Measurements from ENCODE around the gene PRKCD. TPM values are rescaled to one million over a fixed set of nuclear protein-coding genes. Genes with fewer than 3 reads are reported as not detected.

The PRKCD gene
- total RNA-seq, 1 experiment from 2014 or later = 34.3 TPM

DNA sequence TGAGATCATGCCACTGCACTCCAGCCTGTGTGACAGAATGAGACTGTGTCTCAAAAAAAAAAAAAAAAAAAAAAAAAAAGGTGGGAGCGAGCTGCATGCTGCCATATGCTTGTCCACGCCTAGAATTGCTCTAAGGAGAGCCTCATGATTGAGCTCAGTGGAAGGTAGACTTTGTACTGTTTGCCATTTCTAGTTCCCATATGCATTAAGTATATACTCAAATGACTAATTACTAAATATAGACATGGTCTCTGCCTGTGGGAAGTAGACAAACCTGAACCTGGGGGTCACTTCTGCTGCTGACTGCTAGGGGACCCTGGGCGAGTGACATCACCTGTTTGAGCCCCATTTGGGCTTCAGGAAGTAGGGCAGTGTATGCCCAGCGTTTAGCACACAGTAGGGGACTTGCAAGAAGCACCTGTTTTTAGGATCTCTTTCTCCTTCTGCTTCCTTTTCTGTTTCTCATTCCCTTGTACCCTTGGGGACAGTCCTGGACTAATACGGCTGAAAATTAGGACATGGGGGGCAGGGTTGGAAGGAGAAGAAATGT, 27.2 kb downstream of the PRKCD start:
- Histone ChIP-seq H2AFZ (no peak overlapping the region), H3K27ac (no peak overlapping the region), H3K27me3 (ENCODE audit: insufficient read depth, low read depth) (no peaks in the 10 kb centered on the region), H3K4me1 (replicated peaks; ENCODE audit: insufficient read depth) (no peaks in the 10 kb centered on the region), H3K4me3 (no peak overlapping the region), H3K4me2 (no peak overlapping the region), H3F3A (ENCODE audit: insufficient read depth, low read depth) (no peaks in the 10 kb centered on the region), H3K36me3 (ENCODE audit: low read depth) (no peaks in the 10 kb centered on the region), H3K9me2 (ENCODE audit: insufficient read depth) (no peaks in the 10 kb centered on the region), H3K79me2 (ENCODE audit: low read depth) (no peaks in the 10 kb centered on the region), H3K9me3 (ENCODE audit: insufficient read depth, low read depth) (no peaks in the 10 kb centered on the region), H4K20me1 (ENCODE audit: insufficient read depth) (no peaks in the 10 kb centered on the region)
- no peak for DNase-seq
- TF ChIP-seq EZH2 (IDR thresholded peaks at IDR 0.05; ENCODE audit: low read depth) = no peak
- TF ChIP-seq, protein P1, sequence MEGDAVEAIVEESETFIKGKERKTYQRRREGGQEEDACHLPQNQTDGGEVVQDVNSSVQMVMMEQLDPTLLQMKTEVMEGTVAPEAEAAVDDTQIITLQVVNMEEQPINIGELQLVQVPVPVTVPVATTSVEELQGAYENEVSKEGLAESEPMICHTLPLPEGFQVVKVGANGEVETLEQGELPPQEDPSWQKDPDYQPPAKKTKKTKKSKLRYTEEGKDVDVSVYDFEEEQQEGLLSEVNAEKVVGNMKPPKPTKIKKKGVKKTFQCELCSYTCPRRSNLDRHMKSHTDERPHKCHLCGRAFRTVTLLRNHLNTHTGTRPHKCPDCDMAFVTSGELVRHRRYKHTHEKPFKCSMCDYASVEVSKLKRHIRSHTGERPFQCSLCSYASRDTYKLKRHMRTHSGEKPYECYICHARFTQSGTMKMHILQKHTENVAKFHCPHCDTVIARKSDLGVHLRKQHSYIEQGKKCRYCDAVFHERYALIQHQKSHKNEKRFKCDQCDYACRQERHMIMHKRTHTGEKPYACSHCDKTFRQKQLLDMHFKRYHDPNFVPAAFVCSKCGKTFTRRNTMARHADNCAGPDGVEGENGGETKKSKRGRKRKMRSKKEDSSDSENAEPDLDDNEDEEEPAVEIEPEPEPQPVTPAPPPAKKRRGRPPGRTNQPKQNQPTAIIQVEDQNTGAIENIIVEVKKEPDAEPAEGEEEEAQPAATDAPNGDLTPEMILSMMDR (conservative IDR thresholded peaks at IDR 0.05) = no peak
- intact Hi-C loops (cut with micrococcal nuclease; ENCODE audit: unreplicated experiment) = no loop called here
- BruUV-seq (replicated peaks) = no TSS peak
- ChIA-PET CTCF (no interaction called here), POLR2A (ENCODE audit: unreplicated experiment) (no interaction called here)

DNA sequence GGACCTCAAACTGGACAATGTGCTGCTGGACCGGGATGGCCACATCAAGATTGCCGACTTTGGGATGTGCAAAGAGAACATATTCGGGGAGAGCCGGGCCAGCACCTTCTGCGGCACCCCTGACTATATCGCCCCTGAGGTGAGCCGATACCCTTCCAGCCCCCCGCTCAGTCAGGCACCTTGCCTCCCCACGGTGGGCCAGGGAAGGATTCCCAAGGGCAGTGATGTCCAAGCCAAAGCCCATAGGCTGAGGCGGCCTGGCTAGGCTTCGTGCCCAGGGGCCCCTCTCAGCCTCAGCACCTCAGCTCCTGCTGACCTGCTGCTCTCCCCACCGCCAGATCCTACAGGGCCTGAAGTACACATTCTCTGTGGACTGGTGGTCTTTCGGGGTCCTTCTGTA, 27.7 kb downstream of the PRKCD start:
- no peak overlapping the region for H3K27ac ChIP-seq
- no peaks in the 10 kb centered on the region for H3K27me3 ChIP-seq (ENCODE audit: insufficient read depth, low read depth)
- POLR2A ChIA-PET (ENCODE audit: unreplicated experiment) = no interaction called here
- no peaks in the 10 kb centered on the region for H3K9me3 ChIP-seq (ENCODE audit: insufficient read depth, low read depth)
- no peaks in the 10 kb centered on the region for H3K36me3 ChIP-seq (ENCODE audit: low read depth)
- H3K4me1 ChIP-seq (replicated peaks; ENCODE audit: insufficient read depth) = no peaks in the 10 kb centered on the region; the same call in 1 of the 2 replicates
- CTCF ChIA-PET = no interaction called here
- no peak overlapping the region for H2AFZ ChIP-seq
- no peaks in the 10 kb centered on the region for H4K20me1 ChIP-seq (ENCODE audit: insufficient read depth)
- intact Hi-C loops (cut with micrococcal nuclease; ENCODE audit: unreplicated experiment) = no loop called here
- no TSS peak for BruUV-seq (replicated peaks)
- no peak for DNase-seq
- no peaks in the 10 kb centered on the region for H3K79me2 ChIP-seq (ENCODE audit: low read depth)
- H3K4me3 ChIP-seq = no peak overlapping the region
- no peaks in the 10 kb centered on the region for H3F3A ChIP-seq (ENCODE audit: insufficient read depth, low read depth)
- no peaks in the 10 kb centered on the region for H3K9me2 ChIP-seq (ENCODE audit: insufficient read depth)
- no peak for TF ChIP-seq EZH2 (IDR thresholded peaks at IDR 0.05; ENCODE audit: low read depth)
- TF ChIP-seq, protein P1 (conservative IDR thresholded peaks at IDR 0.05) = no peak
- no peak overlapping the region for H3K4me2 ChIP-seq

DNA sequence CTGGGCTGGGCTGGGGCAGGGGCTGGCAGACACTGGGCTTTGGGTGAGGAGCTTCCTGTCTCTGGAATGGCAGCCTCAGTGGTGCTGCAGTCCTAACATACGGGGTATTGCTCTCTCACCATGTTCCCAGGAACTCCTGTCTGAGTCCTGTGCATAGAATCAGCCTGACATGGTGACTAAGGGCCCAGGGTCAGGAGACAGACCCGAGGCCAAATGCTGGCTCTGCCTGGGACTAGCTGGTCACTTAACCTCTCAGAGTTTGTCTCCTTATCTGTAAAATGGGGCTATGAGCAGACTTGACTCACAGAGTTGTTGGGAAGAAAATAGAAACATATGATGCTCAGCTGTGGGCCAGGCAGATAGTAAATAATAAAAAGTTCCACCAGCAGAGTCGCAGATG, 28.3 kb downstream of the PRKCD start:
- H2AFZ ChIP-seq = no peak overlapping the region
- intact Hi-C loops (cut with micrococcal nuclease; ENCODE audit: unreplicated experiment) = no loop called here
- no TSS peak for BruUV-seq (replicated peaks)
- CTCF ChIA-PET = no interaction called here
- H3K4me3 ChIP-seq = no peak overlapping the region
- no peaks in the 10 kb centered on the region for H3F3A ChIP-seq (ENCODE audit: insufficient read depth, low read depth)
- TF ChIP-seq, protein P1 (conservative IDR thresholded peaks at IDR 0.05) = no peak
- TF ChIP-seq EZH2 (IDR thresholded peaks at IDR 0.05; ENCODE audit: low read depth) = no peak
- no peaks in the 10 kb centered on the region; the same call in 1 of the 2 replicates for H3K4me1 ChIP-seq (replicated peaks; ENCODE audit: insufficient read depth)
- no peaks in the 10 kb centered on the region for H3K36me3 ChIP-seq (ENCODE audit: low read depth)
- no peak for DNase-seq
- no peaks in the 10 kb centered on the region for H3K9me2 ChIP-seq (ENCODE audit: insufficient read depth)
- H3K27ac ChIP-seq = no peak overlapping the region
- no peaks in the 10 kb centered on the region for H3K27me3 ChIP-seq (ENCODE audit: insufficient read depth, low read depth)
- H3K79me2 ChIP-seq (ENCODE audit: low read depth) = no peaks in the 10 kb centered on the region
- H4K20me1 ChIP-seq (ENCODE audit: insufficient read depth) = no peaks in the 10 kb centered on the region
- H3K4me2 ChIP-seq = no peak overlapping the region
- POLR2A ChIA-PET (ENCODE audit: unreplicated experiment) = no interaction called here
- H3K9me3 ChIP-seq (ENCODE audit: insufficient read depth, low read depth) = no peaks in the 10 kb centered on the region
